WTC11 (cell line): ENCODE data around the gene BMP2K.

Experiments
- CREB1 ChIP-seq: sonication (generic); formaldehyde crosslinking; IDR thresholded peaks from 2 replicates; pipeline ENCODE4 v1.8.0; 2023; ENCODE audit warnings: mild to moderate bottlenecking, missing genetic modification reagents
- CTCF ChIP-seq: fragments of 200-600 bp; IDR thresholded peaks from 2 replicates; pipeline ENCODE4 v1.8.0; 2022; ENCODE audit warnings: antibody characterized with exemption
- E2F4 ChIP-seq: sonication (generic); formaldehyde crosslinking; IDR thresholded peaks from 2 replicates; pipeline ENCODE4 v1.8.1; 2022; ENCODE audit warnings: low read depth, mild to moderate bottlenecking, moderate library complexity, missing genetic modification reagents, borderline replicate concordance
- NFATC4 ChIP-seq: fragments of 250-450 bp; sonication (Bioruptor Pico); IDR thresholded peaks from 2 replicates; pipeline ENCODE4 v1.9.0; 2021; ENCODE audit warnings: mild to moderate bottlenecking
- PRRX2 ChIP-seq: fragments of 250-450 bp; sonication (Bioruptor Pico); IDR thresholded peaks from 2 replicates; pipeline ENCODE4 v1.8.0; 2021; ENCODE audit warnings: mild to moderate bottlenecking
- SP1 ChIP-seq: sonication (generic); formaldehyde crosslinking; conservative IDR thresholded peaks from 2 replicates; pipeline ENCODE4 v1.8.1; 2022; ENCODE audit warnings: missing genetic modification reagents
- STAT6 ChIP-seq: sonication (generic); formaldehyde crosslinking; conservative IDR thresholded peaks from 2 replicates; pipeline ENCODE4 v1.8.1; 2023; ENCODE audit warnings: mild to moderate bottlenecking, low read depth, missing genetic modification reagents, moderate library complexity
- ZNF121 ChIP-seq: sonication (generic); formaldehyde crosslinking; IDR thresholded peaks from 2 replicates; pipeline ENCODE4 v1.8.0; 2023; ENCODE audit warnings: missing genetic modification reagents
- TF ChIP-seq, protein P1 (sequence below): fragments of 250-450 bp; sonication (Bioruptor Pico); IDR thresholded peaks from 2 replicates; pipeline ENCODE4 v1.9.0; 2021; ENCODE audit warnings: mild to moderate bottlenecking, borderline replicate concordance
- TF ChIP-seq, protein P2 (sequence below): sonication (generic); formaldehyde crosslinking; IDR thresholded peaks from 2 replicates; pipeline ENCODE4 v1.8.0; 2023; ENCODE audit warnings: missing genetic modification reagents, mild to moderate bottlenecking, borderline replicate concordance
- TF ChIP-seq, protein P3 (sequence below): sonication (generic); formaldehyde crosslinking; conservative IDR thresholded peaks from 2 replicates; pipeline ENCODE4 v1.8.1; 2022; ENCODE audit warnings: mild to moderate bottlenecking, missing genetic modification reagents
- TF ChIP-seq, protein P4 (sequence below): sonication (generic); formaldehyde crosslinking; IDR thresholded peaks from 2 replicates; pipeline ENCODE4 v1.8.1; 2023; ENCODE audit warnings: mild to moderate bottlenecking, missing genetic modification reagents, moderate library complexity

DNA sequence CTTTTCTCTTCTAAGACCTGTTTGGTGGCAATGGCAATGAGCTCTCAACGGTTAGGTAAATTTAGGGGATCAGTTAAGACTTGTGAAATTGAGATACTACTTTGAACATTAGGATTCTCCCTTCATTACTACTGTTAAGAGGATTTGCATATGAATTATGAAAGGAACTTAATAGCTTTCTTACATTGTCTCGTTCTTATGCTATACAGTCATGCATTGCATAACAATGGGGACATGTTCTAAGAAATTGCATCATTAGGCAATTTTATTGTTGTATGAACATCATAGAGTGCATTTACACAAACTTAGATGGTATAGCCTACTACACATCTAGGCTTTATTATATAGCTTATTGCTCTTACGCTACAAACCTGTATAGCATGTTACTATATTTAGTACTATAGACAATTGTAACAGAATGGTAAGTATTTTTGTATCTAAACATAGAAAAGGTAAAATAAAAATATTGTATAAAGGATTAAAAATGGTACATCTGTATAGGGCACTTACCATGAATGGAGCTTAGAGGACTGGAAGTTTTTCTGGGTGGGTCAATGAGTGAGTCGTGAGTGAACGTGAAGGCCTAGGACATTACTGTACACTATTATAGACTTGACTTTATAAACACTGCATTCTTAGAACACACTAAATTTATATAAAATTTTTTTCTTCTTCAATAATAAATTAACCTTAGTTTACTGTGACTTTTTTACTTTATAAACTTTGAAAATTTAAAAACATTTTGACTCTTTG, 100.6 kb downstream of the BMP2K start:
- TF ChIP-seq CTCF (no peak), E2F4 (CRISPR knock-in tag) (no peak), STAT6 (CRISPR knock-in tag) (no peak), NFATC4 (CRISPR knock-in tag) (no peak), SP1 (CRISPR knock-in tag) (no peak), PRRX2 (CRISPR knock-in tag) (no peak), ZNF121 (CRISPR knock-in tag) (no peak), CREB1 (no peak)
- TF ChIP-seq, protein P1, sequence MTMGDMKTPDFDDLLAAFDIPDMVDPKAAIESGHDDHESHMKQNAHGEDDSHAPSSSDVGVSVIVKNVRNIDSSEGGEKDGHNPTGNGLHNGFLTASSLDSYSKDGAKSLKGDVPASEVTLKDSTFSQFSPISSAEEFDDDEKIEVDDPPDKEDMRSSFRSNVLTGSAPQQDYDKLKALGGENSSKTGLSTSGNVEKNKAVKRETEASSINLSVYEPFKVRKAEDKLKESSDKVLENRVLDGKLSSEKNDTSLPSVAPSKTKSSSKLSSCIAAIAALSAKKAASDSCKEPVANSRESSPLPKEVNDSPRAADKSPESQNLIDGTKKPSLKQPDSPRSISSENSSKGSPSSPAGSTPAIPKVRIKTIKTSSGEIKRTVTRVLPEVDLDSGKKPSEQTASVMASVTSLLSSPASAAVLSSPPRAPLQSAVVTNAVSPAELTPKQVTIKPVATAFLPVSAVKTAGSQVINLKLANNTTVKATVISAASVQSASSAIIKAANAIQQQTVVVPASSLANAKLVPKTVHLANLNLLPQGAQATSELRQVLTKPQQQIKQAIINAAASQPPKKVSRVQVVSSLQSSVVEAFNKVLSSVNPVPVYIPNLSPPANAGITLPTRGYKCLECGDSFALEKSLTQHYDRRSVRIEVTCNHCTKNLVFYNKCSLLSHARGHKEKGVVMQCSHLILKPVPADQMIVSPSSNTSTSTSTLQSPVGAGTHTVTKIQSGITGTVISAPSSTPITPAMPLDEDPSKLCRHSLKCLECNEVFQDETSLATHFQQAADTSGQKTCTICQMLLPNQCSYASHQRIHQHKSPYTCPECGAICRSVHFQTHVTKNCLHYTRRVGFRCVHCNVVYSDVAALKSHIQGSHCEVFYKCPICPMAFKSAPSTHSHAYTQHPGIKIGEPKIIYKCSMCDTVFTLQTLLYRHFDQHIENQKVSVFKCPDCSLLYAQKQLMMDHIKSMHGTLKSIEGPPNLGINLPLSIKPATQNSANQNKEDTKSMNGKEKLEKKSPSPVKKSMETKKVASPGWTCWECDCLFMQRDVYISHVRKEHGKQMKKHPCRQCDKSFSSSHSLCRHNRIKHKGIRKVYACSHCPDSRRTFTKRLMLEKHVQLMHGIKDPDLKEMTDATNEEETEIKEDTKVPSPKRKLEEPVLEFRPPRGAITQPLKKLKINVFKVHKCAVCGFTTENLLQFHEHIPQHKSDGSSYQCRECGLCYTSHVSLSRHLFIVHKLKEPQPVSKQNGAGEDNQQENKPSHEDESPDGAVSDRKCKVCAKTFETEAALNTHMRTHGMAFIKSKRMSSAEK (CRISPR knock-in tag): no peak
- TF ChIP-seq, protein P2, sequence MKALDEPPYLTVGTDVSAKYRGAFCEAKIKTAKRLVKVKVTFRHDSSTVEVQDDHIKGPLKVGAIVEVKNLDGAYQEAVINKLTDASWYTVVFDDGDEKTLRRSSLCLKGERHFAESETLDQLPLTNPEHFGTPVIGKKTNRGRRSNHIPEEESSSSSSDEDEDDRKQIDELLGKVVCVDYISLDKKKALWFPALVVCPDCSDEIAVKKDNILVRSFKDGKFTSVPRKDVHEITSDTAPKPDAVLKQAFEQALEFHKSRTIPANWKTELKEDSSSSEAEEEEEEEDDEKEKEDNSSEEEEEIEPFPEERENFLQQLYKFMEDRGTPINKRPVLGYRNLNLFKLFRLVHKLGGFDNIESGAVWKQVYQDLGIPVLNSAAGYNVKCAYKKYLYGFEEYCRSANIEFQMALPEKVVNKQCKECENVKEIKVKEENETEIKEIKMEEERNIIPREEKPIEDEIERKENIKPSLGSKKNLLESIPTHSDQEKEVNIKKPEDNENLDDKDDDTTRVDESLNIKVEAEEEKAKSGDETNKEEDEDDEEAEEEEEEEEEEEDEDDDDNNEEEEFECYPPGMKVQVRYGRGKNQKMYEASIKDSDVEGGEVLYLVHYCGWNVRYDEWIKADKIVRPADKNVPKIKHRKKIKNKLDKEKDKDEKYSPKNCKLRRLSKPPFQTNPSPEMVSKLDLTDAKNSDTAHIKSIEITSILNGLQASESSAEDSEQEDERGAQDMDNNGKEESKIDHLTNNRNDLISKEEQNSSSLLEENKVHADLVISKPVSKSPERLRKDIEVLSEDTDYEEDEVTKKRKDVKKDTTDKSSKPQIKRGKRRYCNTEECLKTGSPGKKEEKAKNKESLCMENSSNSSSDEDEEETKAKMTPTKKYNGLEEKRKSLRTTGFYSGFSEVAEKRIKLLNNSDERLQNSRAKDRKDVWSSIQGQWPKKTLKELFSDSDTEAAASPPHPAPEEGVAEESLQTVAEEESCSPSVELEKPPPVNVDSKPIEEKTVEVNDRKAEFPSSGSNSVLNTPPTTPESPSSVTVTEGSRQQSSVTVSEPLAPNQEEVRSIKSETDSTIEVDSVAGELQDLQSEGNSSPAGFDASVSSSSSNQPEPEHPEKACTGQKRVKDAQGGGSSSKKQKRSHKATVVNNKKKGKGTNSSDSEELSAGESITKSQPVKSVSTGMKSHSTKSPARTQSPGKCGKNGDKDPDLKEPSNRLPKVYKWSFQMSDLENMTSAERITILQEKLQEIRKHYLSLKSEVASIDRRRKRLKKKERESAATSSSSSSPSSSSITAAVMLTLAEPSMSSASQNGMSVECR (CRISPR knock-in tag): no peak
- TF ChIP-seq, protein P3, sequence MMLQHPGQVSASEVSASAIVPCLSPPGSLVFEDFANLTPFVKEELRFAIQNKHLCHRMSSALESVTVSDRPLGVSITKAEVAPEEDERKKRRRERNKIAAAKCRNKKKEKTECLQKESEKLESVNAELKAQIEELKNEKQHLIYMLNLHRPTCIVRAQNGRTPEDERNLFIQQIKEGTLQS (CRISPR knock-in tag): no peak
- TF ChIP-seq, protein P4, sequence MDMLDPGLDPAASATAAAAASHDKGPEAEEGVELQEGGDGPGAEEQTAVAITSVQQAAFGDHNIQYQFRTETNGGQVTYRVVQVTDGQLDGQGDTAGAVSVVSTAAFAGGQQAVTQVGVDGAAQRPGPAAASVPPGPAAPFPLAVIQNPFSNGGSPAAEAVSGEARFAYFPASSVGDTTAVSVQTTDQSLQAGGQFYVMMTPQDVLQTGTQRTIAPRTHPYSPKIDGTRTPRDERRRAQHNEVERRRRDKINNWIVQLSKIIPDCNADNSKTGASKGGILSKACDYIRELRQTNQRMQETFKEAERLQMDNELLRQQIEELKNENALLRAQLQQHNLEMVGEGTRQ (CRISPR knock-in tag): no peak
